ENCODE results near the gene HNRNPC.
"Not testable (repeated sequence)": the region's sequence is repeated elsewhere in the genome, so short reads cannot be mapped to it uniquely, and the experiment has no call there.

HNRNPC gene

DNA sequence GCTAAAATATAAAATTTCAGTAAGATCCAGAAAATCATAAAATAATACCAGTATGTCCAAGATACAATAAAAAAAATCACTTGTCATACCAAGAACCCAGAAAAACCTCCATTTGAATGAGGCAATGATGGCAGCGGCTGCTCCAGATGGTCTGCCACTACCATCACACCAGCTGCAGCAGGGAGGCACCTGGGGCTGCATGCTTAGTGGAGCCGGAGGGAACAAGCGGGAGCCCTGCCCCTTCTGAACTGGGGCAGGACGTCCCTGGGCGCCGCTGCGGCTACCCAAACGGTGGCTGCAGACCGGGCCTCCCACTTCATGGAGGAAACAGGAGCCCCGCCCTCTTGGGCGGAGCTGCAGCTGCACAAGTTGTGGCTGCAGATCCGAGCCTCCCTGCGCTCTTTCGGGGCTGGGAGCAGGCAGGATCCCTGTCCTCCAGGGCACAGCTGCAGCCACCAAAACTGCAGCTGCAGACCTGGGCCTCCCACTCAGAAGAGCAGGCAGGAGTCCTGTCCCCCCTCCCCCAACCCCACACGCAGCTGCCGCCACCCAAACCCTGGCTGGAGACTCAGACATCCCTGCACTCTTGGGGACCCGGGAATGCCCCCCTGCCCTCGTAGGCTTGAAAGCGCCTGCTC, 77.3 kb downstream of the HNRNPC start:
- DNase-seq (ENCODE audit: low read depth): no peak

DNA sequence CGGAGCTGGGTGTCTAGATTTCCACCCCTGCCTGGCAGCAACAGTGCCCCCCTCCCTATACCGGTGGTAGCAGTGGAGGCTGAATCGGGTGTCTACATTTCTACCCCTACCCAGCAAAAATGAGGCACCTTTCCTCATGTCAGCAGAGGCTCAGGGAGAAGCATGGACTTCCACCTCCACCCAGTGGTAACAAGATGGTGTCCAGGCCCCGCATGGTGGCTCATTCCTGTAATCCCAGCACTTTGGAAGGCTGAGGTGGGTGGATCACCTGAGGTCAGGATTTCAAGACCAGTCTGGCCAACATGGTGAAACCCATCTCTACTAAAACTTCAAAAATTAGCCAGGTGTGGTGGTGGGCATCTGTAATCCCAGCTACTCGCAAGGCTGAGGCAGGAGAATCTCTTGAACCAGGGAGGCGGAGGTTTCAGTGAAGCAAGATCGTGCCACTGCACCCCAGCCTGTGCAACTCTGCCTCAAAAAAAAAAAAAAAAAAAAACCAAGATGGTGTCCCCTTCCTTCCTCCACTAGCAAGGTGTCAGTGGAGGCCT, 77.9 kb downstream of the HNRNPC start:
- no peak for DNase-seq (ENCODE audit: low read depth)

DNA sequence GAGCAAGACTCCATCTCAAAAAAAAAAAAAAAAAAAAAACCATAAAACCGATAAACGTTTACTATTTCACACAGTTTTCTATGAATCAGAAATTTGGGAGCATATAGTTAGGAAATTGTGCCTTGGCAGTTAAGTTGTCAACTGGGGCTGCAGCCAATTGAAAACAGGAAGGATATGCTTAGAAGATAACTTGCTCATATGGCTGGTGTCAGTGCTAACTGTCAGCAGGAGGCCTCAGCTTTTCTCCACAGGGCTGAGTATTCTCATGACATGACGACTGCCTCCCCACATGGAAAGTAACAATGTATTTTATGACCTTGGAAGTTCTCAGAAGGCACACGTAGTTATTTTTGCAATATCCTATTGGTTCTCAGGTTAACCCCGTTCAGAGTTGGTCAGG, 83.8 kb downstream of the HNRNPC start:
- no peak for DNase-seq (ENCODE audit: low read depth)

DNA sequence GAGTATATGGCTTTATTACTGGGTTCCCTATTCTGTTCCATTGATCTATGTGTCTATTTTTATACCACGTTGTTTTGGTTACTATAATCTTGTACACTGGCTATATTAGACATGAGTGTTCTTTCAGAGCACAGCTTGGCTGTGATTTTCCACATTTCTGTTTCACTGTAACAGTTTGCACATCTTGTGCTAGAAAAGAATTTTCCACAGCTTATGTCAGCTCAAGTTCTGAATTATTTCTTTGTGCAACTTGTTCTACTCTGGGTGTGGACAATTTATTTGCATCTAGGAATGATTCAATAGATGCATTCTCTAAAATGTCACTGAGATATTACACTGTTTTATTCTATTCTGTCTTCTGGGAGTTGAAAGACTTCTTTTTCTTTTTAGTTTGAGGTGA, 85.0 kb downstream of the HNRNPC start:
- no peak for DNase-seq (ENCODE audit: low read depth)

DNA sequence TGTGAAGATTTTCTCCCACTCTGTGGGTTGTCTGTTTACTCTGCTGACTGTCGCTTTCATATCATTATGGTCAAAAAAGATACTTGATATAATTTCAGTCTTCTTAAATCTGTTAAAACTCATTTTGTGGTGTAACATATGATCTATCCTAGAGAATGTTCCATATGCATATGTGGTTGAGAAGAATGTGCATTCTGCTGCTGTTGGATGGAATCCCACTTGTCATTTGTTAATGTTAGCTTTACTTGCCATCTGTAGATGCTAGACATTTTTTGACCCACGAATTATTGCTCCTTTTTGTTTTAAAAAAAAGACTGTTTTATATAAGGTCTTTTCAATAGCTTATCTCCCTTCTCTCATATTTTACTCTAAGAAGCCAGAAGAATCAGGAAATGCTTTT, 87.1 kb downstream of the HNRNPC start:
- no peak for DNase-seq (ENCODE audit: low read depth)

DNA sequence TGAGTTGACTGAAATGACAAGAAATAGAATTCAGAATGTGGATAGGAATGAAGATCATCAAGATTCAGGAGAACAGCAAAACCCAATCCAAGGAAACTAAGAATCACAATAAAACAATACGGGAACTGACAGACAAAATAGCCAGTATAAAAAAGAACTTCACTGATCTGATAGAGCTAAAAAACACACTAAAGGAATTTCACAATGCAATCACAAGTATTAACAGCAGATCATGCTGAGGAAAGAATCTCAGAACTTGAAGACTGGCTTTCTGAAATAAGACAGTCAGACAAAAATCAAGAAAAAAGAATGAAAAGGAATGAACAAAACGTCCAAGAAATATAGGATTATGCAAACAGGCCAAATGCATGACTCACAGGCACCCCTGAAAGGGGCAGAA, 98.1 kb downstream of the HNRNPC start:
- no peak for DNase-seq (ENCODE audit: low read depth)

DNA sequence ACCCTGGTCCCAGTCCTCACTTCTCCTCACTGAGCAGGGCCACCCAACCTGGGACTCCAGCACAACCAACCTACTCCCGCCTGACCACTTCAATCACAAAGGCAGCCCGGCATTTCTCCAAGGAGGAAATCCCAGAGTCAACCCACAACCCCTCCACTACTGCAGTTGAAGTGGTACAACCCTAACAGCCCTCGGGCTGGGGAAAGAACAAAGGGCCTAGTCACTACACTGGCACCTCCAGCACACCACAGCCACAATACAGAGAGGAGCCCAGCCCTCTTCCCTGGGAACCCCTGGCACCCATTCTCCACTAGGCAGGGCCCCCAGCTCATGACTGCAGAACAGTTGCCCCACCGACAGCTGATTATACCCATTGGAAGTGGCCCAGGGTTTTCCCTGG, 99.7 kb downstream of the HNRNPC start:
- DNase-seq (ENCODE audit: low read depth): no peak

DNA sequence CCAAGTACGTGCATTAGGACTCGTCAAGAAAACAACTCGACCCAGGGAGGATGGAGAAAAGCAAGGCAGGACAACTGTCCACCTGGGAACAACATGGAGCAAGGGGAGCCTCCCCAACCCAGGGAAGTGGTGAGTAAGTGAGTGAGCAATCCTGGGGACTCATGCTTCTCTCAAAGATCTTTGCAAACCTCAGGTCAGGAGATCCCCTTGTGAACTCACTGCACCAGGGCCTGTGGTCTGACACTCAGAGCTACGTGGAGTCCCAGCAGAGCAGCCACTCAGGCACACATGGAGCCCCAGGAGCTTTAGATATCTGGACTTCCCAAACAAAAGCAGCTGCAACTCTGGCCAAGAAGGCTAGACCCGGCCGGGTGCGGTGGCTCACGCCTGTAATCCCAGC, 101.2 kb downstream of the HNRNPC start:
- no peak for DNase-seq (ENCODE audit: low read depth)

DNA sequence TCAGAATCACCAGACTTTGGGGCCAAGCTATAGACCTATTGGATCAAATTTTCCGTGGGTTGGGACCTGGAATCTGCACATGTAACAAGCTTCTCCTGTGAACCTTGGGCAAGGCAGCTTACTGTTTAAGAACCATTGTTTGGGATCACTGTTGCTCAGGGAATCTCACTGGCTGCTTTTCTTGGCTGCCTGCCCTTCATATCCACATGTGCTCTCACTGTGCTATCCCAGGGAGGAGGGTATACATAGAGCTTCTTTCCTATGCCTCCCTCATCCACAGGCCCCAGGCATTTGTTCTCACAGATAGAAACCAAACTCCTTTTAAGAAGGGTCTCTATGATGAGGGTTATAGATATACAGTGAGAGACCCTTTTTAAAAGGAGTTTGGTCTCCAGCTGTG, 103.6 kb downstream of the HNRNPC start:
- not testable (repeated sequence) for DNase-seq (ENCODE audit: low read depth)

DNA sequence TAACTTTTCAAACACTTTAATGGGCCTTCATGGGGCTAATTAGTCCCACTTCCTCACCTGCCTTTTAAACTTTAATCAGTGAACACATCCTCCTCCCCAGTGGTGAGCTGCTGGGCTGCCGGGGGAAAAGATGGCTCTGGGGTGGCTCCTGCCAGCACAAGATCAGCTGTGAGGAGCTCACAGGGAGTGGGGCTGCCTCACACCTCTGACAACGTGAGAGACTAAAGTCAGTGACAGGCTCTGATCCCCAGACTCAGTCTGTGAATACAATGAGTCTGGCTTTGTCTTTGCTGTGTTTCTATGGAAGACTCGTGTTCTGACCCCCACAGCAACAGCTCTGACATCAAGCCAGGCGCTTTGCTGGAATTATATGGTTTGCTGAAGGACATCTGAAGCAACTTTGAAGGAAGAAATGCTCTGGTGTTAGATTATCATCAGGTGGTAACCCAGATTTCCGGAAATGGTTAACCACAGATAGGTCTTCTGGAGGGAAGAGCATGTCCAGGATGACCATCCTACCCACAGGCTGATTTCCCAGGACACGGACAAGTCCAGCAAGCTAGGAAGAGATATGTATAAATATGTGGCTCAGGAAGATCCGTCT, 104.1 kb downstream of the HNRNPC start:
- DNase-seq (ENCODE audit: low read depth): not testable (repeated sequence)

DNA sequence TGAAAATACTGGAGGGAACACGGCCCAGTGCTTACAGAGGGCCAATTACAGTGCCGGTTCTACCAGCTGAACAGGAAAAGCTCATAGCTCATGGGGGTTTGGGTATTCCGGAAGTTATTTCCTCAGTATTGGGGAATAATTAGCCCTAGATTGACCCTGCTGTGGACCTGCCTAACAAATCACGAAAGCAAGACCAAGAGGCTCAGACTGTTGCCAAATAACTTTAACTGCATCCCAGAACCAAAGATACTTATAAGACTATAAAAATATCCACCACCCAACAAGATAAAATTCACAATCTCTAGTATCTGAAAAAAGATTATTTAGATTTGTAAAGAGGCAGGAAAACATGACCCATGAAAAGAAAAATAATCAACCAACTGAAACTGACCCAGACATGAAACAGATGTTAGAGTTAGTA, 105.4 kb downstream of the HNRNPC start:
- DNase-seq (ENCODE audit: low read depth): no peak

DNA sequence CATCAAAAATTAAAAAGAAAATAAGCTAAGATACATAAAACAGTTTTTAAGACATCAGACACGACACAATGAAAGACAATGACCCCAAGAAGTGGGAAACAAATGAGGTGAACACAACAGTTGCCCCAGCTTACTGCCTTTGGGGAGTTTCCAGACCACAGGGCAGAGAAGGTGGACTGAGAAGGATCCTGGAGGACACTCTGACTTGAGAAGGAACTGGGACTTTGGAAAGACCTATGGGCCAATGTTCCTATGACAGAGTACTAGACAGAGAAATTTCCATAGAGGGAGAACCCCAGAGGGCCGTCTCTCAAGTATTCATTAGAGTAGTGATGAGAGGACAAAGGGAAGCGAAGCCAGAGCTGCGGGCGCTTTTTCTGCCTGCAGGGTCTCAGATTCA, 107.2 kb downstream of the HNRNPC start:
- DNase-seq (ENCODE audit: low read depth): no peak

DNA sequence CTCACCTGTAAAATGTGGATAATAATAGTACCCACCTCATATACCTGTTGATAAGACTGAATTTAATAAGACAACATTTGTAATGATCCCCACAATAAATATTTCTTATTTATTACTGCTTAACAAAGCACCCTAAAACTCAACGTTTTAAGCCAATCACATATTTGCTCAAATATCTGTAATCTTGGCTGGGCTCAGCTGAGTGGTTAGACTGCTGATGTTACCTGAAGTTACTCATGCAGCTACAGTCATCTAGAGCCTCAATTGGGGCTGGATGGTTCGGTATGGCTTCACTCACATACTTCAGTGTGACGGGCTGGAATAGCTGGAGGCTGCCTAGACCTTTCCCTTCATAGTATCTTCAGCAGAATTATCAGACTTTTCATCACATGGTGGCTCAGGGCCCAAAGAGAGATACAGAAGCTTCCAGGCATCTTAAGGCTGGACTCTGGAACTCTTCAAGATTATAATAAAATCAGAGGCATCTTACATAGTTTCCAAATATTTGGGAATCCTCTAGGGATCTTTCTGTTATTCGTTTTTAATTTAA, 109.1 kb downstream of the HNRNPC start:
- no peak for DNase-seq (ENCODE audit: low read depth)
